Right hindlimb (tissue), 1 donor: Measurements from ENCODE around the gene DNAH17.

Experiments
- DNase-seq: peaks from one replicate; pipeline ENCODE4 v3.0.0-alpha.2; 2018

DNAH17 gene

DNA sequence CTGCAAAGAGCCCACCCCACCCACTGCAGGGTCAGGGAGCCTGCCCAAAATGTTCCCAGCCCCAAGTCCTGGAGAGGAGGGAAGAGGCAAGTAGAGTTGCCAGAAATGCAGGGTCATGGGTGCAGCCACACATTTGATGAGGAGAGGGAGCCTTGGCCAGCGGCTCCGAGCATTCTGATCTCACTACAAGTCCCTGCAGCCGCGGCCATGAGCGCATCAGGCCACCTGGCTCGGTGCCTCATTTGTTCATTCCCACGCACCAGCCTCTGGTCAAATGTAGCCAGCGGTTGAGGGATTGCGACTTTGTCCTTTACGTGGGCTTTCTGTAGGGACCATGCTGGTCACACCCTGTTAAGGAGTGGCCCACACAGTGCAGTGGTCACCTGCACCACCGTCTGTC lies 150.1 kb downstream of the DNAH17 start:
- DNase-seq = no peak

DNA sequence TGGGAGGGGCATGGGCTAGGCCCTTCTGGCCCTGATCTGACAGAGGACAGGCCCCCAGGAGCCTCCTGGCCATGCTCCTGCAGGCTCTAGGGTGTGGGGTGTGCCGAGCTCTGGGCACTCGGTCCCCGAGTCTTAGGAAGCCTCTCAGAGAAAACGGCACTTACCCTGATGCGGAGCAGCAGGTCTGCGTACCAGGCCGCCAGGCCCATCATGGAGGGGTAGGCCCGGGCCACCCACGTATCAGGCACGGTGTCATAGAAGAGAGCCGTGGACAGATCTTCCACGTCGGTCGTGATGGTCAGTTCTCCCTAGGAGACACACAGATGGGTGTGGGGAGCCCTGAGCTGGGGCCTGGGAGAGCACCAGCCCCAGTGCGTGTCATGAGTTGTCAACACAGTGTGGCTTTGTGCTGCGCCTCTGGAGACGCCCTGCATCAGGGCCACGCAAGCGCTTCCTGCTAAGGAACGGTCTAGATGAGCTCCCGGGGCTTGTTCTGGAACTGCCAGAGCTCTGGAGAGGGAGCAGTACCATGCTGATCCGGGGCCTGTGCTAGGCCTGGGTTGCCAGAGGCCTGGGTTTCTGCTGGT lies 150.8 kb downstream of the DNAH17 start:
- no peak for DNase-seq

DNA sequence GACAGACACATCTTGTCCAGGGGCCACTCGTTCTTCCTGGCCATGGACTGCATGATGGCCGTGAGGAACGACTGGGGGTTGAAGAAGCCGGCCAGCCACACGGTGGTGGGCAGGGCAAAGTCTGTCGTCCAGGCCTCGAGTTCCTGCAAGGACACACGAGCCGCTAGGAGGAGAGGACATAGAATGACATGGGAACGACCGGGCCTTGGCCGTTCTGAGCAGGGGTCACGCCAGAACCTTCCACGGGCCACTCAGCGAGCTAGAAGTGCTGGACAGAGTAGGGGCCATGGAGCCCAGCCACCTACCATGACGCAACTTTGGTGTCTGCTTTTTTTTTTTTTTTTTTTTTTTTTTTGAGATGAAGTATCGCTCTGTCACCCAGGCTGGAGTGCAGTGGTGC lies 151.8 kb downstream of the DNAH17 start:
- no peak for DNase-seq

DNA sequence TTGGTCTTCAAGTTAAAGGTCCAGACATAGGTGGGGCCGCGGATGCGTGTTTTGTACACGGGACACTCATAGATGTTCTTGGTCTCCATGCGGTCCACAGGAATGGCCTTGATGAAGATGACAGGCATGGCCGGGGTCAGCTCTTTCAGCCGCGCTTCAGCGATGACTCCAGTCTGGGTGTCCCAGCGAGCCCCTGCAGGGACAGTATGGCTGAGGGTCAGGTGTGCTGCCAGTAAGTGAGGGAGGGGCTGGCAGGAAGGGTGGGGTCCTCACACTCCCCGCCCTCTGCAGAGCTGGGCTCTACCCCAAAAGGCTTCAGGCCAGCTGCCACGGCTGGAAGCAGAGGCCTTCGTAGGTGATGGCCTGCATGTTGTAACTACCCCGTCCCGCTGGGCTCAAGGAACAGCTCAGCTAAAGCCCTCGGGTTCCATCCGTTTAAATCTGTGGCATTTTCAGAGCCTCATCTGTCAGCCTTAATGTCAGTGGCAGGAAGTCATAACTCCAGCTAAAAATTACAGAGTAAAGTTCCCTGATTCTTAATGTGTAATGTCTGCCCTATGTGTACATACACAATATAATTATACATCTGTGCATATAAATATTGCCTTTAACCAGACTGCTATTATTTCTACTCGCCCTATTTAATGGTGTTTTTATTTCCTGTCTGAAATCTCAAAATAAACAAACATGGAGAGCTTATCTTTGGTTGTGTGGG lies 153.1 kb downstream of the DNAH17 start:
- no peak for DNase-seq

DNA sequence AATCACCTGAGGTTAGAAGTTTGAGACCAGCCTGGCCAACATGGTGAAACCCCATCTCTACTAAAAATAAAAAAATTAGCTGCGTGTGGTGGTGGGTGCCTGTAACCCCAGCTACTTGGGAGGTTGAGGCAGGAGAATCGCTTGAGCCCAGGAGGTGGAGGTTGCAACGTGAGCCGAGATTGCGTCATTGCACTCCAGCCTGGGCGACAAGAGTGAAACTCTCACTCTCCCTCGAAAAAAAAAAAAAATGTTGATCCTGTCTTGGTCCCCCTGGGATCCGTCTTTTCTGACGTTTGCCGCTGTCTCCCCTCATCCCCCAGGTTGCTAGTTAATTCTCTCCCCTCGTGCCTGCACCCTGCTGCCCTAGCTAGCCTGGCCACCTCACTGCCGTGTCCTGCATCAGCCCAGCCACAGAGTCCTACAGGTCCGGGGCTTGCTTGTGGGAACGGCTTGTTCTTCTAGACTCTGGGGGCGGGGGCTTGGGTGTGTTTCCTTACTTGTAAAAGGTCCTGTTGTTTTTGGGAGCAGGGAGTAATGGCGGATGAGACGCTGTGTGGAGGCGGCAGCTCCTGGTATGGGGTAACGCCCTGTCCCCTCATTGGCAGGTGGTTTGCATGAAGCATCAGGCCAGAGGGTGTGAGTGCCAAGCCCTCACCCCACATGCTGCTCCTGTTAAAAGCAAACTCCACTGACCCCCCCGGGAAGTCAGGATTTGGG lies 154.2 kb downstream of the DNAH17 start:
- DNase-seq = no peak

DNA sequence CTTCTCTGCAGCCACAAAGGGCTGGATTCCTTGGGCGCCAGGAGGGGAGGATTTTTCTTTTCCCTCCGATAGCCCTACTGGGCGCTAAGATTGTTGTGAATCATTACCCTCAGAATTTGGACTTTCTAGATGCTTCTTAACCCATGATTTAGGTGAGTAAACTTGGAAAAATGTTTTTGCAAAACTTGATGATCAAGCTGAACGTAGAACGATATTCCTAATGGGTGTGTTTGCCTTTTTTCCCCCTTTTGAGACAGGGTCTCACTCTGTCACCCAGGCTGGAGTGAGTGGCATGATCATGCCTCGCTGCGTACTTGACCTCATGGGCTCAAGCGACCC lies 155.0 kb downstream of the DNAH17 start:
- DNase-seq = no peak

DNA sequence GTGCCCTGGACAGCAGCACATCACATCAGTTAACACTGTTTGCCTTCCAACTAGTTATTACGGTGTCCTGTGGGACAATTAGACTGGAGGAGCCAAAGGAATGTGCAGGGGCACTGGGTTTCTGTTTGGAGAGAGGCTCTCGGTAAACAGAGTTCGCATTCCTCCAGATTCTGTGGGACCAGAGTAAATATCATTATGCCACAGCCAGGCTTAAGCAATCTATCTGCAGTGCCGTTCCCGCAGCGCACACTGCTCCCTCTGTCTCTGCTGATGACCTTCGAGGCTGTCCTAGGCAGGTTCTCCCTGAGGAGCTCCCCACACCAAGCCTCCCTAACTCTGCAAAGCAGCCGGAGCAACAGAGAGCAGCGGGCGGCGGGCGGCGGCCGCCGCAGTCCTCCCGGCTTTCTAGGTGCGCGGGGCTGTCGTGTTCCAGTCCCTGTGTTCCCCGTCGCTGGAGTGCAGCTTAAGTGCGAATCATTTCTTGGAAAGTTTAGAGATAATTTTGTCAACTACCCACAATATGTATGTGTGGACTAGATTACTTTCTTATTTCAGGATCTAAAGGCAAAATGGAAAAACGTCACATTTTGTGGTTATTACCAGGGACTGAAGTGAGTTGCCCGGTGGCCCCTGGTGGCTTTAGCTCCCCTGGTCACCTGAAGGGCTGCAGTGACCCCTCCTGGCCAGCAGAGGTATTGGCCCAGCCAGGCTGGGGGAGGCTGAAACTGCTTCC lies 155.5 kb downstream of the DNAH17 start:
- DNase-seq = peak; percentile 78

DNA sequence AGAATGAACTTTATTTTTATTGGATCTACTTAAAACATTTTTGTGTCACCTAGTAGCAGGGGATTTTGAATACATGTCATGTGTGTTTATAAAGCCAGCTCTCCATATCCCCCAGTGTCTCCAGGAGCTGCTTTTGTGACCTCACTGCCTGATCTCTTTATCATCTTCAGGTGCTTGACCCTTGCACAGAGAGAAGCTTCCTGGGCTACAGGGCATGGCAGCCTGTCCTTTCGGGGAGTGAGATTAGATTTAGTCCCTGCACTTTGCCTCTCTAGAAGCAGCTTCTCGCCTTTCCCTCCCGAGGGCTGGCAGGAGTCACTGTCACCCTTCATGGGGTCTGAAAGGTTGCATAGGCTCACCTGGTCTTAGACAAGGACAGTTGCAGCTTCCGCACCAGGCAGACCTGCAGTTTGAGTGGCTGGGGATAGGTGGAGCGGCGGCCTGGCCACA lies 156.1 kb downstream of the DNAH17 start:
- no peak for DNase-seq

DNA sequence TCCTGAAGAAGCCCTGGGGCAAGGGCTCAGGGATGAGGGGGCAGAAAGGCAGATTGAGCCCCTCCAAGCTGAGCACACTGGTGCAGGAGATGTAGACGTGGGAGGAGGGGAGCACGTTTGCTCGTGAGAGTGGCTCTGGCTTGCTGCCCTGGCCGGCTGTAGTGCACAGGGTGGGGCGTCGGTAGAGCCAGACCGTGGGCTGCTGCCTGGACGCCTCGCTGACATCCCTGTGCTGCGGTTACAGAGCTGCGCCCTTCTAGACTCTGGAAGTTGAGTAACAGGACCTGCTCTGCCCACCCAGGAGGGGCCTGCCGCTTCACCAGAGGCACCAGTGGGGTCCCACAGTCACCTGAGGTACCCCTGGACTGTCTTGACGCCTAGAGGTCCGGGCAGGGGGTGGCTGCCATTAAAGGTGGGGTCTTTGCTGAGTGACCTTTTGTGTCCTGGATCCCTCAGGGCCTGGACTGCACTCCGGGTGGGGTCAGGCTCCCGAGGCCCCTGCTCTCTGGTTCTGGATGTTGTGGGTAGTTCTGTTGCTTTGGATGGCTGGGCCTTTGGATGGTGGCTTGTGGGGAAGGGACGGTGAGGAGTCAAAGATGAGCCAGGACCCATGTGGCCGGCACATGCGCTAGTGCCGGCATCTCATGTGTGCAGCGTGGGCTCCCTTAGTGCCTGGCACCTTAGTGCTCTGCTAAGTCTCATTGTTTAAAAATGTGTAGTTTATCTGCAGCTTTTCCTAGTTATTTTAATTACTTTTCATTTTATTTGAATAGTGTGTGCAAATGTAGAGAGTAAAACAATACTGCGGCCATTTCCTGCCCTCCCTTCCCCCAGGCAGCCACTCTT lies 157.0 kb downstream of the DNAH17 start:
- DNase-seq = no peak

DNA sequence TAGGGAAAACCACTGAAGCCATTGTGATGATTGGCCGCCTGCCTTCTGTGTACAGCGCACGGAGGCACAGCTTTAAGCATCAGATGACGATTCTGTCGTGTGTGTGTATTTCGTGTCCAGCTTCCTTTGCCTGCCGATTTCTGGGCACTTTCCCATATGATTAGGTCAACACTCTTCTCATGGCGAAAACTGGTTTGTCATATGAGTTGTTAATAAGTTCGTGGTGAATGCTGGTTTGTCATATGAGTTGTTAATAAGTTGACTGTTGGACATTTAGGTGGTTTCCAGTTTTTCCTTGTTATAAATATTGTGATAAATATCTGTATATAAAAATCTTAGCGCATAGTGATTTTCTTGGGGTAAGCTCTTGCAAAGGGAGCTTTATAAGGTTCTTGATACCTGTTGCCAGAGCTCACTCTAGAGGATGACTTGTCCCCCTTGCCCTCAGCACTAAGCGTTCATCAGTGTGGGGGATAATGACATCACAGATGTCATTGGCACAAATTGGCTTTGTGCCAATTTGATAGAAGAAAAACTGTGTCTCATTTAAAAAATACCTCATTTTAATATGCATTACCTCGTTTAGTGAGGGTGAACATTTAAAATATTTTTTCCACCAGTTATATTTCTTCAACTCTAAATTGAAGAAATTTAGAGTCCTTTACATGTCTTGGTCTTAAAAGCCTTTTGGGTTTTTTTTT lies 158.7 kb downstream of the DNAH17 start:
- no peak for DNase-seq

DNA sequence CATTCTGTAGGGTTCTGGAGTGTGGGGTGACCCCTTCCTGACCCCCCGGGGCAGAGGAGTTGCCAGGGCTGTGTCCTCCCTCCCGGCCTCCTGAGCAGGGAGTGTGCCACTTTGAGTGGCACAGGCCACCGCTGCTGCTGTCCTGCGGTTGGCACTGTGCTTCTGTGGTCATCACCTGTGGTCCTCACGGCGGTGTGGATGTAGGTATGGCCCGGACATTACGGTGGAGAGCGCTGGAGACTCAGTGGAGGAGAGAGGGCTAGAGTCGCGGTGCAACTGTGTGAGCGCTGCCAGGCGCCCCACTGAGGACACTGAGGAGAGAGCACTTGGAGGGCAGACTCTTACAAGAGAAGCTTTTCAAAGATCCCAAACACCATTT lies 159.7 kb downstream of the DNAH17 start:
- DNase-seq = no peak

DNA sequence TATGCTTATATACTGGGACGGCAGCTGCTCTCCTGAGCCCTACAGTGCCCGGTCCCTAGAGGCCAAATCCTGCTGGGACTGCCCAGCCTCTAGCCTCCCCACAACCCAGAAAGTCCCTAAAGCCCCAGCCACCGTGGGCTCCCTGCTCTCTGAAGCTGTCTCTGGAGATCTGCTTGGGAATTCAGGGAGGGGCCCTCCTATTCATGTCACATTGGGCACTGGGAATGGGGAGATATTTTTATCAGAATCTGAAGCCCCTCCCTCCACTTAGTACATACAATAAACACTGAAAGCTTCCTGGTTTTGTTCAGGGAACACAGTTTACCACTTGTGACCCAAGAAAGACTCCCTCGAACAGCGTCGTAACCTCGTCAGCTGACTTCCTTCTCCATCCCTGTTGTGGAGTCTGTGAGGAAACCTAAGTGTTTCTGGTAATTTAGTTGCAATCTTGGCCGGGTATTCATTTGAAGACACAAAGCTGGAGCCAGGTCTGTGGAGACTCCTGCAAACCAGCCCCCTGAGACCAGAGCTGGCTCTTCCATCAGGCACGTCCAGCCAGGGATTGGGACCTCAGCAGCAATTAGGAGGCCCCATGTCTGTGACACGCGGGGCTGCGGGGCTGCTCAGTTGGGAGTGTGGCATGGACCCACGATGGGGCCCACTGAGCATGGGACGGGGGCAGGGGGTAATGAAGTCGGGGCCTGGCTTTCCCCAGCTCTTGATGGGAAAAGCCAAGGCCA lies 160.2 kb downstream of the DNAH17 start:
- DNase-seq = peak; percentile 48

DNA sequence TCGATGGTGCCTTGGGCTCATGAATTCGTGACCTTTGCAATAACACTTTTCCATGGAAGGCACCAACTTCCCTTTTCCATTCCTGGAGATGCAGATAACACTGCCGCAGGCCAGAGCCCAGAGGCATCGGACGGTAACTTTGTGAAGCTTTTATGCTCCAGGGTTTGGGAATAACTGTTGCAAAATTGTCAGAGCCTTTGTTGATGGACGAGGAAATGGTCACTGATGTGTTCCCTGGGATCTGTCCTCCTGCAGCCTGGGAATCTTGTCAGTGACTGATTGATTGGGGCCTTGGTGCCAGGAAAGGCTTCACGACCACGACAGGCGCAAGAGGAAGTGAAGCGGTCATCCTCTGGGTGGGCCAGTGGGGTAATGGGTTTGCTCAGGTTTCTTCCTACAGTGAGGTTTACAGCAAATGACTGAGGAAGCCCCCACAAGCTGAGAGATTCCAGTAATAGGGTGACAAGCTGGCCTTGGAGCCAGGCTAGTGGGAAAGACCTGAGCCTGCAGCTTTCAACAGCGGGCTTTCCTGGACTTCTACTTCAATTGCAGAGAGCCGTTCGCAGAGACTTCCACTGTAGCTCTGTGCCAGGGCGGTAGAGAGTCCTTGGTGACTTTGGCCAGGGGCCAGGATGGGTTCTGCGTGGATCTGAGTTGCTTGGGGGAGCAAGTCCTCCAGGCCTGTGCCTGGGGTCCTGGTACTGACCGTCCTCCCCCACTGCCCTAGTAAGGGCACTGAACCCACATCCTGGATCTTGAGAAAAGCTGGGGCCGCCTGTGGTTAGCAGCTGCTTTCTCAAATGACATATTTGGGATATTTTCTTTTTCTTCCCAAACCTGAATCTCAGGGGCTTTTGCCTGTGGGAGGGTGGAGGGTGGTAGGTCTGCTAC lies 161.1 kb downstream of the DNAH17 start:
- DNase-seq = peak; percentile 55

DNA sequence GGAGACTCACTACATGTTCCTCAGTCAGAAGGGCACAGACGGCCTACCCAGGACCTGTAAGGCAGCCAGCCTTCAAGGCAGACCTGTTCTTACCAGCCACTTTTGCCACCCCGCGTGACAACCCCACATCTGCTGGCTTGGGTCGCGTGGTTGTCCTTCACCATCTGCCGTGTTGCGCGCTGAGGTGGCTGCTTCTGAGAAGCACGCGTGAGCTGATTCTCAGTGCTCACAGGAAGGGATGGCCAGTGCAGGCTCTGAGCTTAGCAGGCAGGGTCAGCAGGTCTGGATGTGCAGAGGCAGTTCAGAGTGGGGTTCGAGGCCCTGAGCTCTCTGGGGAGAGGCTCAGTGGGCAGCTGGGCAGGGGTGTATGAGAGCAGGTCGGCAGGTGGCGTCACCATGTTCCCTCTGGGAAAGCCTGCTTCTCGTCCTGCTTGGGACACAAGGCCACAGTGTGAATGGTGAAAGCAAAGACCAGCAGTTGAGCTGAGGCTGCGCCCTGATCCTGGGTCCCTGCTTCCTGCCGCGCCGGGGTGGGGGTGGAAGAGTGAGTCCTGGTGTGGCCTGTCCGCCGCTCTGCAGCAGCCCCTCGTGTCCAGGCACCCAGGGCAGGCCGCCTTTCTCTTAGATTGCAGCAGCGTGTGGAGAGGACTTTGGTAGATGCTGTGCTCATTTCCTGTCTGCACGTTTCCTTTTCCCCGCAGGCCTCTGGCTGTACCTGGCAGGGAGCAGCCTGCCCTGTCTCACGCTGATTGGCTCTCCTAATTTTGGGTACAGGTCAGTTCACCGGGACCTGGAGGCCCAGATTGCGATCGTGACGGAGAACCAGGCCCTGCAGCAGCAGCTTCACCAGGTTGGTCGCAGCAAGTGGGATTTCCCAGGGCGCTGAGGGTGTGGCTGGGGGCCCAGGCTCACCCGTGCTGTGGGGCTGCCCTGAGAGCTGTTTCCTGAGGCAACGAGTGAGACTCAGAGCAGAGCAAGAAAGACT lies 162.7 kb downstream of the DNAH17 start:
- DNase-seq = no peak

DNA sequence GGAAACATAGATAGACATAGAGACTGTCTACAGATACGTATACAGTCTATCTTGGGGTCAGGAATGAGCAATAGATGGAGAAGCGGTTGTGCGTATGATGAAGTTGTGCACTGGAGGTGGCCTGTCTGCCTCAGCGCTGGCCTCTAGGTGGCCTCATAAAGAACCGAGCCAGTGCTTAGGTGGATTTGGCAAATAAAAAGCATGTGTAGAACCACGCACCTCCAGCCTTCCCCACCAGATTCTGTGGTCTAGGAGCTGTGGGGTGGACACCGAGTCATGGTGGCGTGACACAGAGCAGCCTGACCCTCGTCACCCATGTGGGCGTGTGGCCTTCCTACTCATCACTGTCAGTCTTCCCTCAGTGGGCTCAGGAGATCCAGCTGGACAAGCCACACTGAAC lies 164.8 kb downstream of the DNAH17 start:
- no peak for DNase-seq

DNA sequence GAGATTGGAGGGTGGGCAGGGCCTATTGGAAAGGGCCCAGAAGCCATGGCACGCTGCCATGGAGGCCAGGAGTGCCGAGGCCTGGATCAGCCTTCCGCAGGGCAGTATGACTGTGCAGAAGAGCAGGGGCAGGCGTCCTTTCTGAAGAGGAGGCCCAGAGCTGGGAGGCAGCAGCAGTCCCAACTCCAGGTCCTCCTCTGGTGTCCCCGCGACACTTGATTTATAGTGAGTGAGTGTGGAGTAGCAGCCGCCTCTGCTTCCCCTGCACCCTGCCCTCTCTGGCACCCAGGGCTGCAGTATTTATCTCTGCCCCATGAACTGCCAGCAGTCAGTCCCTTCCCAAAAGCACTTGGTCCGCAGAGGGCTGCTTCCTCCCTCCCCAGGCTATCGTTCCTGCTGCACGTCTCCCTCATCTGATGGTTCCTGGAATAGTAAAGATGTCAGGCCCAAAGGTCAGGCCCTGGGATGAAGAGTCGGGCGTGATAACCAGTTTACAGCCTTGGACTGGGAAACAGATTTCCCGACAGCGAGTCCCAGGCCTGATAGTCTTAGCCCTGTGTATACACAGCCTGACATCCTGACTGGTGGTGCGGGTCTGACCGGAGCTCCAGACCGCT lies 165.8 kb downstream of the DNAH17 start:
- no peak for DNase-seq

DNA sequence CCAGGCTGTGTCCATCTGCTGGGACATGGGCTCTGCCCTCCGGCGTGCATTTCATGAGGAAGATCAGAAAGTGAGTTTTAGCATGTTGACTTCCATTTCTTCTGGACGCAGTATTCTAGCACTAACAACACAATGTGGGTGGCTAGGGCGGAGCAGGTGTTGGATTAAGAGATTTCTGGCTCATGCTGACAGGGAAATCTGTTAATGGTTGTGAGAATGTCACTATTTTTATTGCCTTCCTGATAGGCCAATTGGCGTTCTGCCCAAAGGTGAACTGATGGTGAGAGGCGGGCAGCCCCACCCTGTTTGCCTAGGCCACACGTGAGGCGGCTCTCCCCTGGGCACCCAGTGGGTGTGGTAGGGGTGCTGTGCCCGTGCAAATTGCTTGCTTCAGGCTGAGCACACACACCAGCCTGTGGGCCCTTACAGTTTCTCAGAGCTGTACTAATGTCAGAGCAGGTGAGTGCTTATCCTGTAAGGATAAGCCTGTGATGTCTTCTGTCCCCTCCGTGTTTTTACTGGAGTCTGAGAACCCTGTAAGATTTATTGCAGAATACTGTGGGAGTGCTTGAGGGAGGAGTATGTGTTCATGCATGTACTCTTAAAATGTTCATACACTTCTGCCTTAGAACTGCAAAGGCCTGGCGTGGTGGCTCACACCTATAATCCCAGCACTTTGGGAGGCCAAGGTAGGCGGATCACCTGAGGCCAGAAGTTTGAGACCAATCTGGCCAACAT lies 167.8 kb downstream of the DNAH17 start:
- DNase-seq = no peak
